Measurements from ENCODE around the gene NAT10. TPM values are rescaled to one million over a fixed set of nuclear protein-coding genes. Genes with fewer than 3 reads are reported as not detected.

The NAT10 gene
- total RNA-seq, 1 experiment from 2014 or later: 75.5 TPM

DNA sequence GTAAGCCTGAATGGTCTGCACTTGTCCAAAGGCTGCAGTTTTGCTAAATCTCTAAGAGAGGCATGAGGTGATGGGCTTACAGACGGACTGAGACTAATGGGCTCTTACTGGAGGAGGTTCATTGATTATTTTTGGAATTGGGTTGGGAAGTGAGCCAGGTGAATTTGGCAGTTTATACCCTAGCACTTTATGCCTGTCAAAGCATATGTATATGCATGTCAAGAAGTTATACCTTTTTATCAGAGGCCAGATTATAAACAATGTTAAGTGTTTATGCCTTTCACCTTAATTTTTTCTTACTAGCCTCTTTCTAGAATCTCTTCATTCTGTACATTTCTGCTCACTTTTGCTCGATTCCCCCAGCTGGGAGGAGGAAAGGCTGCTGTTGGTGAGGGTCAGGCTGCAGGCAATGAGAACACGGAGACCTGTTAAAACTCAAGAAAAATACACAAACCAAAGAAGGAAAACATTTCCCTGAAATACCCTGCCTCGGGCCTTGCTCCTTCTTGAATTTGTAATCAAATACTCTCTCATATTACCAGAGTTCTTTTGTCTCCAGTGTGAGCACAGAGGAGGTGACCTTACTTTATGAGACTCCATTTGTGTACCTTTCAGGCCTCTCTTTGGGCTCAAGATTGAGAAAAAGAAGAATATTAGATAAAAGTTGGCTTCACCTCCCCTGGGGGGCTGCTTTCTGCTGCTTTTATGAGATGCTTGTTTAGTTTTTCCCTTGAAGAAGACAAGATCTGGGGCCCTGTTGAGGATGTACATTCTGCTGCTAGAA is 19.6 kb downstream of the NAT10 start:
- ATAC-seq: no peak
- CTCF ChIA-PET: no interaction called here

More for the DNA sequence above, 19.6 kb downstream of the NAT10 start:
- no peak for DNase-seq (ENCODE audit: low spot score)
- no peaks in the 10 kb centered on the region for H3K27me3 Mint-ChIP-seq (ENCODE audit: low read depth)
- no peaks in the 10 kb centered on the region for H3K4me1 Mint-ChIP-seq
- POLR2A ChIA-PET: no interaction called here
- TF ChIP-seq, protein P1, sequence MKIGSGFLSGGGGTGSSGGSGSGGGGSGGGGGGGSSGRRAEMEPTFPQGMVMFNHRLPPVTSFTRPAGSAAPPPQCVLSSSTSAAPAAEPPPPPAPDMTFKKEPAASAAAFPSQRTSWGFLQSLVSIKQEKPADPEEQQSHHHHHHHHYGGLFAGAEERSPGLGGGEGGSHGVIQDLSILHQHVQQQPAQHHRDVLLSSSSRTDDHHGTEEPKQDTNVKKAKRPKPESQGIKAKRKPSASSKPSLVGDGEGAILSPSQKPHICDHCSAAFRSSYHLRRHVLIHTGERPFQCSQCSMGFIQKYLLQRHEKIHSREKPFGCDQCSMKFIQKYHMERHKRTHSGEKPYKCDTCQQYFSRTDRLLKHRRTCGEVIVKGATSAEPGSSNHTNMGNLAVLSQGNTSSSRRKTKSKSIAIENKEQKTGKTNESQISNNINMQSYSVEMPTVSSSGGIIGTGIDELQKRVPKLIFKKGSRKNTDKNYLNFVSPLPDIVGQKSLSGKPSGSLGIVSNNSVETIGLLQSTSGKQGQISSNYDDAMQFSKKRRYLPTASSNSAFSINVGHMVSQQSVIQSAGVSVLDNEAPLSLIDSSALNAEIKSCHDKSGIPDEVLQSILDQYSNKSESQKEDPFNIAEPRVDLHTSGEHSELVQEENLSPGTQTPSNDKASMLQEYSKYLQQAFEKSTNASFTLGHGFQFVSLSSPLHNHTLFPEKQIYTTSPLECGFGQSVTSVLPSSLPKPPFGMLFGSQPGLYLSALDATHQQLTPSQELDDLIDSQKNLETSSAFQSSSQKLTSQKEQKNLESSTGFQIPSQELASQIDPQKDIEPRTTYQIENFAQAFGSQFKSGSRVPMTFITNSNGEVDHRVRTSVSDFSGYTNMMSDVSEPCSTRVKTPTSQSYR (CRISPR knock-in tag; IDR thresholded peaks at IDR 0.05): no peak
- TF ChIP-seq ZNF671 (CRISPR knock-in tag; IDR thresholded peaks at IDR 0.05): no peak
- TF ChIP-seq, protein P2, sequence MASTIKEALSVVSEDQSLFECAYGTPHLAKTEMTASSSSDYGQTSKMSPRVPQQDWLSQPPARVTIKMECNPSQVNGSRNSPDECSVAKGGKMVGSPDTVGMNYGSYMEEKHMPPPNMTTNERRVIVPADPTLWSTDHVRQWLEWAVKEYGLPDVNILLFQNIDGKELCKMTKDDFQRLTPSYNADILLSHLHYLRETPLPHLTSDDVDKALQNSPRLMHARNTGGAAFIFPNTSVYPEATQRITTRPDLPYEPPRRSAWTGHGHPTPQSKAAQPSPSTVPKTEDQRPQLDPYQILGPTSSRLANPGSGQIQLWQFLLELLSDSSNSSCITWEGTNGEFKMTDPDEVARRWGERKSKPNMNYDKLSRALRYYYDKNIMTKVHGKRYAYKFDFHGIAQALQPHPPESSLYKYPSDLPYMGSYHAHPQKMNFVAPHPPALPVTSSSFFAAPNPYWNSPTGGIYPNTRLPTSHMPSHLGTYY (CRISPR knock-in tag; IDR thresholded peaks at IDR 0.05): no peak
- no peak for TF ChIP-seq TEAD1 (CRISPR knock-in tag; IDR thresholded peaks at IDR 0.05)
- TF ChIP-seq, protein P3, sequence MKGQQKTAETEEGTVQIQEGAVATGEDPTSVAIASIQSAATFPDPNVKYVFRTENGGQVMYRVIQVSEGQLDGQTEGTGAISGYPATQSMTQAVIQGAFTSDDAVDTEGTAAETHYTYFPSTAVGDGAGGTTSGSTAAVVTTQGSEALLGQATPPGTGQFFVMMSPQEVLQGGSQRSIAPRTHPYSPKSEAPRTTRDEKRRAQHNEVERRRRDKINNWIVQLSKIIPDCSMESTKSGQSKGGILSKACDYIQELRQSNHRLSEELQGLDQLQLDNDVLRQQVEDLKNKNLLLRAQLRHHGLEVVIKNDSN (CRISPR knock-in tag; IDR thresholded peaks at IDR 0.05): no peak
- TF ChIP-seq MYBL2 (CRISPR knock-in tag; IDR thresholded peaks at IDR 0.05): no peak
- TF ChIP-seq, protein P4, sequence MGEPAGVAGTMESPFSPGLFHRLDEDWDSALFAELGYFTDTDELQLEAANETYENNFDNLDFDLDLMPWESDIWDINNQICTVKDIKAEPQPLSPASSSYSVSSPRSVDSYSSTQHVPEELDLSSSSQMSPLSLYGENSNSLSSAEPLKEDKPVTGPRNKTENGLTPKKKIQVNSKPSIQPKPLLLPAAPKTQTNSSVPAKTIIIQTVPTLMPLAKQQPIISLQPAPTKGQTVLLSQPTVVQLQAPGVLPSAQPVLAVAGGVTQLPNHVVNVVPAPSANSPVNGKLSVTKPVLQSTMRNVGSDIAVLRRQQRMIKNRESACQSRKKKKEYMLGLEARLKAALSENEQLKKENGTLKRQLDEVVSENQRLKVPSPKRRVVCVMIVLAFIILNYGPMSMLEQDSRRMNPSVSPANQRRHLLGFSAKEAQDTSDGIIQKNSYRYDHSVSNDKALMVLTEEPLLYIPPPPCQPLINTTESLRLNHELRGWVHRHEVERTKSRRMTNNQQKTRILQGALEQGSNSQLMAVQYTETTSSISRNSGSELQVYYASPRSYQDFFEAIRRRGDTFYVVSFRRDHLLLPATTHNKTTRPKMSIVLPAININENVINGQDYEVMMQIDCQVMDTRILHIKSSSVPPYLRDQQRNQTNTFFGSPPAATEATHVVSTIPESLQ (CRISPR knock-in tag; IDR thresholded peaks at IDR 0.05): no peak
- no peak for TF ChIP-seq OVOL2 (CRISPR knock-in tag; IDR thresholded peaks at IDR 0.05; ENCODE audit: borderline replicate concordance)
- no peak for TF ChIP-seq FOXP1 (CRISPR knock-in tag; IDR thresholded peaks at IDR 0.05; ENCODE audit: borderline replicate concordance)
- TF ChIP-seq, protein P5, sequence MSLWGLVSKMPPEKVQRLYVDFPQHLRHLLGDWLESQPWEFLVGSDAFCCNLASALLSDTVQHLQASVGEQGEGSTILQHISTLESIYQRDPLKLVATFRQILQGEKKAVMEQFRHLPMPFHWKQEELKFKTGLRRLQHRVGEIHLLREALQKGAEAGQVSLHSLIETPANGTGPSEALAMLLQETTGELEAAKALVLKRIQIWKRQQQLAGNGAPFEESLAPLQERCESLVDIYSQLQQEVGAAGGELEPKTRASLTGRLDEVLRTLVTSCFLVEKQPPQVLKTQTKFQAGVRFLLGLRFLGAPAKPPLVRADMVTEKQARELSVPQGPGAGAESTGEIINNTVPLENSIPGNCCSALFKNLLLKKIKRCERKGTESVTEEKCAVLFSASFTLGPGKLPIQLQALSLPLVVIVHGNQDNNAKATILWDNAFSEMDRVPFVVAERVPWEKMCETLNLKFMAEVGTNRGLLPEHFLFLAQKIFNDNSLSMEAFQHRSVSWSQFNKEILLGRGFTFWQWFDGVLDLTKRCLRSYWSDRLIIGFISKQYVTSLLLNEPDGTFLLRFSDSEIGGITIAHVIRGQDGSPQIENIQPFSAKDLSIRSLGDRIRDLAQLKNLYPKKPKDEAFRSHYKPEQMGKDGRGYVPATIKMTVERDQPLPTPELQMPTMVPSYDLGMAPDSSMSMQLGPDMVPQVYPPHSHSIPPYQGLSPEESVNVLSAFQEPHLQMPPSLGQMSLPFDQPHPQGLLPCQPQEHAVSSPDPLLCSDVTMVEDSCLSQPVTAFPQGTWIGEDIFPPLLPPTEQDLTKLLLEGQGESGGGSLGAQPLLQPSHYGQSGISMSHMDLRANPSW (CRISPR knock-in tag; conservative IDR thresholded peaks at IDR 0.05; ENCODE audit: low read depth): no peak
- no peak for TF ChIP-seq ZNF317 (CRISPR knock-in tag; IDR thresholded peaks at IDR 0.05; ENCODE audit: borderline replicate concordance, low read depth)
- TF ChIP-seq, protein P6, sequence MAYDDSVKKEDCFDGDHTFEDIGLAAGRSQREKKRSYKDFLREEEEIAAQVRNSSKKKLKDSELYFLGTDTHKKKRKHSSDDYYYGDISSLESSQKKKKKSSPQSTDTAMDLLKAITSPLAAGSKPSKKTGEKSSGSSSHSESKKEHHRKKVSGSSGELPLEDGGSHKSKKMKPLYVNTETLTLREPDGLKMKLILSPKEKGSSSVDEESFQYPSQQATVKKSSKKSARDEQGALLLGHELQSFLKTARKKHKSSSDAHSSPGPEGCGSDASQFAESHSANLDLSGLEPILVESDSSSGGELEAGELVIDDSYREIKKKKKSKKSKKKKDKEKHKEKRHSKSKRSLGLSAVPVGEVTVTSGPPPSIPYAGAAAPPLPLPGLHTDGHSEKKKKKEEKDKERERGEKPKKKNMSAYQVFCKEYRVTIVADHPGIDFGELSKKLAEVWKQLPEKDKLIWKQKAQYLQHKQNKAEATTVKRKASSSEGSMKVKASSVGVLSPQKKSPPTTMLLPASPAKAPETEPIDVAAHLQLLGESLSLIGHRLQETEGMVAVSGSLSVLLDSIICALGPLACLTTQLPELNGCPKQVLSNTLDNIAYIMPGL (CRISPR knock-in tag; IDR thresholded peaks at IDR 0.05): no peak
- no peak for TF ChIP-seq SP1 (CRISPR knock-in tag; conservative IDR thresholded peaks at IDR 0.05)
- TF ChIP-seq, protein P7, sequence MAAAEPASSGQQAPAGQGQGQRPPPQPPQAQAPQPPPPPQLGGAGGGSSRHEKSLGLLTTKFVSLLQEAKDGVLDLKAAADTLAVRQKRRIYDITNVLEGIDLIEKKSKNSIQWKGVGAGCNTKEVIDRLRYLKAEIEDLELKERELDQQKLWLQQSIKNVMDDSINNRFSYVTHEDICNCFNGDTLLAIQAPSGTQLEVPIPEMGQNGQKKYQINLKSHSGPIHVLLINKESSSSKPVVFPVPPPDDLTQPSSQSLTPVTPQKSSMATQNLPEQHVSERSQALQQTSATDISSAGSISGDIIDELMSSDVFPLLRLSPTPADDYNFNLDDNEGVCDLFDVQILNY (CRISPR knock-in tag; IDR thresholded peaks at IDR 0.05): no peak
- no peak for TF ChIP-seq ZNF232 (CRISPR knock-in tag; IDR thresholded peaks at IDR 0.05)
- TF ChIP-seq JUN (CRISPR knock-in tag; IDR thresholded peaks at IDR 0.05): no peak
- TF ChIP-seq, protein P8, sequence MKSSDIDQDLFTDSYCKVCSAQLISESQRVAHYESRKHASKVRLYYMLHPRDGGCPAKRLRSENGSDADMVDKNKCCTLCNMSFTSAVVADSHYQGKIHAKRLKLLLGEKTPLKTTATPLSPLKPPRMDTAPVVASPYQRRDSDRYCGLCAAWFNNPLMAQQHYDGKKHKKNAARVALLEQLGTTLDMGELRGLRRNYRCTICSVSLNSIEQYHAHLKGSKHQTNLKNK (CRISPR knock-in tag; IDR thresholded peaks at IDR 0.05): no peak
- TF ChIP-seq NFATC4 (CRISPR knock-in tag; IDR thresholded peaks at IDR 0.05): no peak
- H3K9me3 Mint-ChIP-seq: no peaks in the 10 kb centered on the region
- no peak overlapping the region for H3K27ac Mint-ChIP-seq
- H3K4me3 Mint-ChIP-seq: no peak overlapping the region
- peaks cover 82% of the 10 kb centered on the region for H3K36me3 Mint-ChIP-seq

Measured in WTC11 (cell line).